ENCODE data around the gene LUZP4. TPM values are rescaled to one million over a fixed set of nuclear protein-coding genes. Genes with fewer than 3 reads are reported as not detected.

LUZP4 gene
- total RNA-seq, 1 donor from 2014 or later: not detected

- no peak overlapping the region for H3K27ac ChIP-seq (ENCODE audit: low read depth, low read length)
- H3K27me3 ChIP-seq (ENCODE audit: control insufficient read depth in 3 of 3, insufficient read depth in 3 of 3, low read length in 3 of 3): no peaks in the 10 kb centered on the region
- H3K4me3 ChIP-seq (ENCODE audit: low read length in 3 of 3): no peak overlapping the region
- no peak overlapping the region for H3K9ac ChIP-seq (ENCODE audit: low read depth in 1 of 3, low read length in 3 of 3)
- H3K9me3 ChIP-seq (ENCODE audit: control insufficient read depth in 3 of 3, low read length in 3 of 3): no peaks in the 10 kb centered on the region
- no peaks in the 10 kb centered on the region for H3K36me3 ChIP-seq (ENCODE audit: control insufficient read depth in 3 of 3, insufficient read depth in 3 of 3, low read length in 3 of 3)
- no peaks in the 10 kb centered on the region for H3K4me1 ChIP-seq (ENCODE audit: control insufficient read depth in 3 of 3, insufficient read depth in 3 of 3, low read length in 3 of 3)
Measured at GRCh38 chrX:115350711-115351381, 61.3 kb downstream of the LUZP4 start.

- Histone ChIP-seq H3K4me1 (ENCODE audit: control insufficient read depth in 3 of 3, insufficient read depth in 3 of 3, low read length in 3 of 3) (no peaks in the 10 kb centered on the region), H3K27me3 (ENCODE audit: control insufficient read depth in 3 of 3, insufficient read depth in 3 of 3, low read length in 3 of 3) (peaks cover 0 to 4% (median 0%) of the 10 kb centered on the region in 3 donors), H3K9me3 (ENCODE audit: control insufficient read depth in 3 of 3, low read length in 3 of 3) (no peaks in the 10 kb centered on the region), H3K27ac (ENCODE audit: low read depth, low read length) (no peak overlapping the region), H3K36me3 (ENCODE audit: control insufficient read depth in 3 of 3, insufficient read depth in 3 of 3, low read length in 3 of 3) (no peaks in the 10 kb centered on the region), H3K4me3 (ENCODE audit: low read length in 3 of 3) (no peak overlapping the region), H3K9ac (ENCODE audit: low read depth in 1 of 3, low read length in 3 of 3) (no peak overlapping the region)
Measured at GRCh38 chrX:115356369-115356768, 66.9 kb downstream of the LUZP4 start.

Other genes starting within 250 kb of the LUZP4 start
- gene RBMXL3, start 100.3 kb upstream of the LUZP4 start, total RNA-seq: not detected
- gene LRCH2, start 55.6 kb upstream of the LUZP4 start, total RNA-seq: 3.1 TPM

All from skeletal muscle tissue (tissue), 4 donors.